SU-DHL-6 (cell line): ENCODE data around the gene MYOZ3.

ENCODE experiments used
- H2AFZ ChIP-seq: fragments of 200-600 bp; sonication (generic); 2 replicates; pipeline ENCODE4 v1.6.1; 2014; ENCODE audit warnings: low read depth, mild to moderate bottlenecking, moderate library complexity, mixed read lengths, antibody characterized with exemption, low read length; ENCODE audit not compliant: severe bottlenecking
- H3F3A ChIP-seq: fragments of 200-600 bp; shearing (Covaris generic); 2 replicates; pipeline ENCODE4 v1.6.0; 2016; ENCODE audit warnings: antibody characterized with exemption, mild to moderate bottlenecking; ENCODE audit not compliant: insufficient read depth
- H3K27ac ChIP-seq: fragments of 200-600 bp; sonication (generic); 2 replicates; pipeline ENCODE4 v1.5.1; 2016; ENCODE audit warnings: low read depth, mild to moderate bottlenecking, low read length, moderate library complexity, mixed read lengths
- H3K27me3 ChIP-seq: fragments of 200-600 bp; sonication (generic), shearing (Covaris generic); 2 replicates; pipeline ENCODE4 v1.6.0; 2014; ENCODE audit warnings: mild to moderate bottlenecking, low read length
- H3K36me3 ChIP-seq: fragments of 200-600 bp; sonication (generic); 2 replicates; pipeline ENCODE4 v1.6.1; 2014; ENCODE audit warnings: mild to moderate bottlenecking, low read length, mixed read lengths
- H3K4me2 ChIP-seq: fragments of 300-600, 200-600 bp; shearing (Covaris generic), sonication (generic); 2 replicates; pipeline ENCODE4 v1.6.0; 2014; ENCODE audit warnings: low read length, low read depth, mild to moderate bottlenecking; ENCODE audit not compliant: poor library complexity, severe bottlenecking
- H3K4me3 ChIP-seq: fragments of 200-600 bp; sonication (generic); 2 replicates; pipeline ENCODE4 v1.5.1; 2014; ENCODE audit warnings: antibody characterized with exemption, low read length, mild to moderate bottlenecking, mixed read lengths; ENCODE audit not compliant: insufficient read depth, poor library complexity, severe bottlenecking
- H3K79me2 ChIP-seq: fragments of 200-600 bp; sonication (generic); 2 replicates; pipeline ENCODE4 v1.6.1; 2014; ENCODE audit warnings: mild to moderate bottlenecking, low read length, moderate library complexity; ENCODE audit not compliant: insufficient read depth
- H3K9ac ChIP-seq: fragments of 200-600 bp; sonication (generic); 2 replicates; pipeline ENCODE4 v1.7.0; 2014; ENCODE audit warnings: mild to moderate bottlenecking, low read length
- H3K9me2 ChIP-seq: fragments of 200-600 bp; sonication (generic); replicated peaks from 2 replicates; pipeline ENCODE4 v1.6.1; 2014; ENCODE audit warnings: low read length; ENCODE audit not compliant: insufficient read depth
- H3K9me3 ChIP-seq: fragments of 200-600 bp; sonication (generic); 2 replicates; pipeline ENCODE4 v1.6.1; 2014; ENCODE audit warnings: low read length, mixed read lengths; ENCODE audit not compliant: insufficient read depth
- H4K20me1 ChIP-seq: fragments of 200-600 bp; sonication (generic); 2 replicates; pipeline ENCODE4 v1.6.1; 2014; ENCODE audit warnings: low read depth, mild to moderate bottlenecking, antibody characterized with exemption, low read length, moderate library complexity, mixed read lengths
- EZH2phosphoT487 ChIP-seq: fragments of 200-600 bp; sonication (generic), shearing (Covaris generic); conservative IDR thresholded peaks from 2 replicates; pipeline ENCODE4 v1.6.1; 2018; ENCODE audit warnings: mild to moderate bottlenecking, antibody characterized with exemption, low read length, moderate library complexity, mixed read lengths
- TF ChIP-seq, protein P1 (sequence below): fragments of 200-600 bp; sonication (generic); IDR thresholded peaks from one replicate; pipeline ENCODE4 v1.5.1; 2017; ENCODE audit warnings: antibody characterized with exemption, mild to moderate bottlenecking, low read length, moderate library complexity; ENCODE audit not compliant: insufficient read depth, poor library complexity, severe bottlenecking

The MYOZ3 gene

DNA sequence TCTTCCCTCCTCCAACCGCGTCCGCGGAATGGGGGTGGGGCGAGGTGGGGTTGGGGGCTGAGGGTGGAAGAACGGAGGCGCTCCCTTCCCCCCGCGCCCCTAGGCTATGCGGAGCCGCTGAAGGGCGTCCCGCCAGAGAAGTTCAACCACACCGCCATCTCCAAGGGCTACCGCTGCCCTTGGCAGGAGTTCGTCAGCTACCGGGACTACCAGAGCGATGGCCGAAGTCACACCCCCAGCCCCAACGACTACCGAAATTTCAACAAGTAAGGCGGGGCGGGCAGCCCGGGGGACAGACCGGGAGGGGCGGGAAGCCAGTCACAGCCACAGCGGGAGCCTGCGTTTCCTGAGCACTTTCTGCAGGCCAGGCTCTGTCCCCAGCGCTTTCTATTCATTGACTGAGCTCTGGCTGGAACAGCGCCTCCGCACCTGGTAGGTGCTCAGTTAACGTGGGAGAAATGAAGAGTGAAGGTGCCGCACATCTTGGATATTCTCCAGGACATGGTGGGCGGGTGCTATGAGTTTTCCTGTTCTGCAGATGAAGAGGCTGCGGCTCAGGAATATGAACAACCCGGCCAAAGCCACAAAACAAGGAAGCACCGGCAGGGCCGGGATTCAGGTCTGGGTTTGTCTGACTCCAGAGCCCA, 11.3 kb downstream of the MYOZ3 start:
- Histone ChIP-seq H3K9ac (no peak overlapping the region), H3K4me3 (no peak overlapping the region)

GRCh38 chr5:150672884-150673275, 11.8 kb downstream of the MYOZ3 start:
- Histone ChIP-seq H3K4me2 (no peak overlapping the region), H2AFZ (no peak overlapping the region), H3K27ac (no peak overlapping the region), H4K20me1 (no peaks in the 10 kb centered on the region), H3K27me3 (no peaks in the 10 kb centered on the region), H3K36me3 (no peaks in the 10 kb centered on the region), H3K9me3 (no peaks in the 10 kb centered on the region), H3F3A (no peaks in the 10 kb centered on the region), H3K79me2 (no peaks in the 10 kb centered on the region), H3K9ac (no peak overlapping the region), H3K9me2 (no peaks in the 10 kb centered on the region), H3K4me3 (no peak overlapping the region)
- no peak for TF ChIP-seq EZH2phosphoT487
- TF ChIP-seq, protein P1, sequence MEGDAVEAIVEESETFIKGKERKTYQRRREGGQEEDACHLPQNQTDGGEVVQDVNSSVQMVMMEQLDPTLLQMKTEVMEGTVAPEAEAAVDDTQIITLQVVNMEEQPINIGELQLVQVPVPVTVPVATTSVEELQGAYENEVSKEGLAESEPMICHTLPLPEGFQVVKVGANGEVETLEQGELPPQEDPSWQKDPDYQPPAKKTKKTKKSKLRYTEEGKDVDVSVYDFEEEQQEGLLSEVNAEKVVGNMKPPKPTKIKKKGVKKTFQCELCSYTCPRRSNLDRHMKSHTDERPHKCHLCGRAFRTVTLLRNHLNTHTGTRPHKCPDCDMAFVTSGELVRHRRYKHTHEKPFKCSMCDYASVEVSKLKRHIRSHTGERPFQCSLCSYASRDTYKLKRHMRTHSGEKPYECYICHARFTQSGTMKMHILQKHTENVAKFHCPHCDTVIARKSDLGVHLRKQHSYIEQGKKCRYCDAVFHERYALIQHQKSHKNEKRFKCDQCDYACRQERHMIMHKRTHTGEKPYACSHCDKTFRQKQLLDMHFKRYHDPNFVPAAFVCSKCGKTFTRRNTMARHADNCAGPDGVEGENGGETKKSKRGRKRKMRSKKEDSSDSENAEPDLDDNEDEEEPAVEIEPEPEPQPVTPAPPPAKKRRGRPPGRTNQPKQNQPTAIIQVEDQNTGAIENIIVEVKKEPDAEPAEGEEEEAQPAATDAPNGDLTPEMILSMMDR = no peak

More for the DNA sequence above, 11.3 kb downstream of the MYOZ3 start:
- TF ChIP-seq, protein P1 = no peak
- no peak for TF ChIP-seq EZH2phosphoT487
- Histone ChIP-seq H4K20me1 (no peaks in the 10 kb centered on the region), H3K9me3 (no peaks in the 10 kb centered on the region), H3K9me2 (no peaks in the 10 kb centered on the region), H3K79me2 (no peaks in the 10 kb centered on the region), H3K4me2 (no peak overlapping the region), H3K27ac (no peak overlapping the region), H3K36me3 (no peaks in the 10 kb centered on the region), H3K27me3 (no peaks in the 10 kb centered on the region), H3F3A (no peaks in the 10 kb centered on the region), H2AFZ (no peak overlapping the region)

GRCh38 chr5:150674341-150674821, 13.3 kb downstream of the MYOZ3 start:
- Histone ChIP-seq H2AFZ (no peak overlapping the region), H3K27me3 (no peaks in the 10 kb centered on the region), H3F3A (no peaks in the 10 kb centered on the region), H3K9ac (no peak overlapping the region), H3K9me2 (no peaks in the 10 kb centered on the region), H3K4me3 (no peak overlapping the region), H3K27ac (no peak overlapping the region), H3K36me3 (no peaks in the 10 kb centered on the region), H3K4me2 (no peak overlapping the region), H4K20me1 (no peaks in the 10 kb centered on the region), H3K79me2 (no peaks in the 10 kb centered on the region), H3K9me3 (no peaks in the 10 kb centered on the region)
- TF ChIP-seq, protein P1 = no peak
- no peak for TF ChIP-seq EZH2phosphoT487
